ENCODE data around the gene PIK3R5.
"Not testable (repeated sequence)": the region's sequence is repeated elsewhere in the genome, so short reads cannot be mapped to it uniquely, and the experiment has no call there.

Gene PIK3R5, protein sequence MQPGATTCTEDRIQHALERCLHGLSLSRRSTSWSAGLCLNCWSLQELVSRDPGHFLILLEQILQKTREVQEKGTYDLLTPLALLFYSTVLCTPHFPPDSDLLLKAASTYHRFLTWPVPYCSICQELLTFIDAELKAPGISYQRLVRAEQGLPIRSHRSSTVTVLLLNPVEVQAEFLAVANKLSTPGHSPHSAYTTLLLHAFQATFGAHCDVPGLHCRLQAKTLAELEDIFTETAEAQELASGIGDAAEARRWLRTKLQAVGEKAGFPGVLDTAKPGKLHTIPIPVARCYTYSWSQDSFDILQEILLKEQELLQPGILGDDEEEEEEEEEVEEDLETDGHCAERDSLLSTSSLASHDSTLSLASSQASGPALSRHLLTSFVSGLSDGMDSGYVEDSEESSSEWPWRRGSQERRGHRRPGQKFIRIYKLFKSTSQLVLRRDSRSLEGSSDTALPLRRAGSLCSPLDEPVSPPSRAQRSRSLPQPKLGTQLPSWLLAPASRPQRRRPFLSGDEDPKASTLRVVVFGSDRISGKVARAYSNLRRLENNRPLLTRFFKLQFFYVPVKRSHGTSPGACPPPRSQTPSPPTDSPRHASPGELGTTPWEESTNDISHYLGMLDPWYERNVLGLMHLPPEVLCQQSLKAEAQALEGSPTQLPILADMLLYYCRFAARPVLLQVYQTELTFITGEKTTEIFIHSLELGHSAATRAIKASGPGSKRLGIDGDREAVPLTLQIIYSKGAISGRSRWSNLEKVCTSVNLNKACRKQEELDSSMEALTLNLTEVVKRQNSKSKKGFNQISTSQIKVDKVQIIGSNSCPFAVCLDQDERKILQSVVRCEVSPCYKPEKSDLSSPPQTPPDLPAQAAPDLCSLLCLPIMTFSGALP

DNA sequence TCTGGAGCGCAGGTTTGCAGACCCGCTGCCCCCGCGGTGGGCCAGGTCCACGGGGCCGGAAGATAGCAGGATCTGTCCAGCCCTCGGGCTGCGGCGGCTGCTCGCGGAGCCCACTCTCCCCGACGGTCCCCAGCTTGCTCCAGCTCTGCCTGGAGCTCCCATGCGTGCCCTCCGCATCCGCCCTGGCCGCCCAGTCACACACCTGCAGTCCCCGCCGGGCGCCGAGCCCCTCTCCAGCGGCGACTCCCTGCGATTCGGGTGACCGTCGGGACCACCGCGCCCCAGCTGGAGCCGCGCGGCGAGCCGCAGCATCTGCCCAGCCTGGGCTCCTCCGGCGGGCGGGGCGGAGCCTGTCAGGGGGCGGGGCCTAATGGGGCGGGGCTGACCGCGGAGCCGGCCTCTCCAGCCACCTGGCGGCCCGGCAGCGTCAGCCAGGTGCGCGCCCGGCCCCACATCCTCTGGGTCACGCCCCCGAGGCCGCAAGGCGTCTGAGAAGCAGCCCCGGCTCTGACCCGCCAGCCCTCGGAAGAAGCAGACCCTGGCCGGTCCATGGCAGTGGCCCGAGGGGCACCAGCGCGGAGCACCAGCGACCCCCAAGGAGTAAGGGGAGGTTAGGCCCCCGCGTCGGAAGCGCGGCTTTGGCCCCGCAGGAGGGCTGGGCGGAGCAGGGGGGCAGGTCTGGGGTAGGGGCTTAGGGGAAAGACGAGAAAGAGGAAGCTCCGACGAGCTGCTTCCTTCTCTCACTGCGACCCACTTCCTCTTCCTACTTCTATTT lies at the start of gene PIK3R5:
Gene PIK3R5, minus strand, starts transcription at position 314 of the 775 bp plus-strand sequence. CDS start 54,213 bp downstream, outside the sequence.
- no peak for DNase-seq (ENCODE audit: low spot score)

DNA sequence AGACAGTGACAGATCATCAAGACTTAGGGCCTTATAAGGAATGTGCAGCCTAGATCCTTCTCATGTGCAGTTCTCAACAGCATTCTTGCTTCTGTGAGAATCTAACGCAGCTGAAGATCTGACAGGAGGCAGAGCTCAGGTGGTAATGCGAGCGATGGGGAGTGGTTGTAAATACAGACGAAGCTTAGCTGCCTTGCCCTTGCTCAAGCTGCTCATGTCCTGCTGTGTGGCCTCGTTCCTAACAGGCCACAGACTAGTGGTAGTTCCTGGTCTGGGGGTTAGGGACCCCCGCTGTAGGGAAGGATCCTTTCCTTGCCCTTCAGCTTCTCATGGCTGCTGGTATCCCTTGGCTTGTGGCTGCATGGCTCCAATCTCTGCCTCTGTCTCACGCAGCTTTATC lies 45.5 kb upstream of the PIK3R5 start:
- DNase-seq (ENCODE audit: low spot score) = no peak

DNA sequence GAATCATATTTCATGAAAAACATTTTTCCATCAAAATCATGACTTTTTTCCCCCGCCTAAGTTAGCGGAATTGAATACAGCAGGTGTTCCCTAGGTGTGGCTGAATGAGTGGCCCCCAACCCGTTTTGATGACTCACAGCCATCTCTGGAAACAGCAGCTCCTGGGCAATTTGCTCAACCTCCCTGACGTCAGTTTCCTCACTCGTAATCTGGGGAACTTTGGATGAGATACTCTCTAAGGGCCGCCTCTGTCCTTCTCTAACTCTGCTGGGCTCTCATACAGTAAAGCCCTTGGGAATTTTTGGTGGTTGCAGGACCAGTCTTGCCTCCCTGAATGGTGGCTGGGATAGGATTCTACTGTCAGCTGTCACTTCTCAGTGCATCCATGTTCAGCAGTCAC lies 44.2 kb upstream of the PIK3R5 start:
- no peak for DNase-seq (ENCODE audit: low spot score)

DNA sequence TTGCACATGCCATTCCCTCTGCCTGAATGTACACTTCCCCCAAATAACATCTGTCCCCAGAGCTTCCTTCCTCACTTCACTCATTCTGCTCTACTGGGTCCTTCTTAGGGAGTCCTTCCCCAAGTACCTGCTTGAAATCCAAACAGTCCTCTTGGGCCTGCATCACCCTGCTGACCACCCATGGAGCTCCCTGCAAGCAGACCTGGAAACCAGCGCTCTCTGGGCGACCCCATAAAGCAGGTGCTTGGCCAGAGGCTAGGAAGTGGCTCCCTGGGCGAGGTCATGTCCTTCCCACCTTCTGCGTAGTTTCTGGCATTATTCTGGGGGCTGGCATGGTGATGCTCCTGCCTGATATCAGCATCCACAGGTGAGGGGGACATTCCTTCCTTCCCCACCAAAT lies 43.6 kb upstream of the PIK3R5 start:
- no peak for DNase-seq (ENCODE audit: low spot score)

DNA sequence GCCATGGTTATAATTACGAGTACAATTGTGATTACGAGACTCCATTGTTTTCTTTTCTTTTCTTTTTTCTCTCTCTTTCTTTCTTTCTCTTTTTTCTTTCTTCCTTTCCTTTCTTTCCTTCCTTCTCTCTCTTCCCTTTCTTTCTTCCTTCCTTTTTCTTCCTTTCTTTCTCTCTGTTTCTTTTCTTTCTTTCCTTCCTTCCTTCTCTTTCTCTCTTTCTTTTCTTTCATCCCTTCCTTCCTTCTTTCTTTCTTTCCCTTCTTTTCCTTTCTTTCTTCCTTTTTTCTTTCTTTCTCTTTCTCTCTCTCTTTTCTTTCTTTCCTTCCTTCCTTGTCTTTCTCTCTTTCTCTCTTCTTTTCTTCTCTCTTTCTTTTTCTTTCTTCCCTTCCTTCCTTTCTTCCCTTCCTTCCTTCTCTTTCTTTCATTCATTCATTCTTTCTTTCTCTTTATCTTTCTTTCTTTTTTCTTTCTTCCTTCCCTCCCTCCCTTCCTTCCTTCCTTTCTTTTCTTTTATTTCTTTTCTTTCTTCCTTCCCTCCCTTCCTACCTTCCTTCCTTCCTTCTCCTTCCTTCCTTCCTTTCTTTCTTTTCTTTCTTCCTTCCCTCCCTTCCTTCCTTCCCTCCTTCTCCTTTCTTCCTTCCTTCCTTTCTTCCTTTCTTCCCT lies 41.7 kb upstream of the PIK3R5 start:
- no peak for DNase-seq (ENCODE audit: low spot score)

DNA sequence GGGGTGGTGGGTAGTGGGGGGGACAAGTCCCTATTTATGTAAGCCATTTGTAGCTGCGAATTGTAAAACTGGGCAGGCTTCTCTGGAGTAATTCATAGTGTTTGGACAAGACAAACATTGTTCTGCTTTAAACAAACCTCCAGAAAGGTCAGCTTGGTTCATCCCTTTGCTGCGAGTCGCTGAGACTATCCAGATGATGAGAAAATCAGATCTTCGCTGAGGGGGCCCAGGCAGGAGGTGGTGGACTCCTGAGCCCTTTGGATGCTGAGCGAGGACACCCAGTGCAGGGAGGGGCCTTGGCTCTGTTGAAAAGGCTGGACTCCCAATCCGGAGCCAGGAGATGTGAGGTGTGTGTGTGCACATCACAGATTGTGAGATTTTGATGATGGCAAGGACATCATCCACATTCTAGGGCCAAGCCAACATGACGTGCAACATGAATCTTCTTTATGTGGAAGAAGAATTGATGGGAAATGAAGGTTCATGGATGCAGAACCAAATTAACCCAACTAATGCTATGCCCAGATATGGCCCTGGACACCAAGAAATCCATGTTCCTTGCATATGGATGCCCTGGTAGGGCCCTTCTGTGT lies 40.8 kb upstream of the PIK3R5 start:
- DNase-seq (ENCODE audit: low spot score) = no peak

DNA sequence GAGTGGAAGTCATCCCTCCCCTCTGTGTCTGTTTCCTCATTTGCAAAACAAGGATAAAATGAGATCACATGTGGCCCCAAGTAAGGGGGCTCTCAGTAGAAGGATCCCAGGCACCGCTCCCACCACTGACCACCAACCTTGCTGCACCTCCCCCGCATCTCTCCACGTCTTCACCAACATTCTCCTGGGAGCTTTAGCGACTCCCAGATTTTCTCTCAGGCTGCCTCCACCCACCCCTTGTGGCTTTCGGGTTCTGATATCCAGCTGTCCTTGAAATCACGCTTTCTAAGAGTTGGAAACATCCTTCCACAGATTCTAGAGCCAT lies 39.4 kb upstream of the PIK3R5 start:
- no peak for DNase-seq (ENCODE audit: low spot score)

DNA sequence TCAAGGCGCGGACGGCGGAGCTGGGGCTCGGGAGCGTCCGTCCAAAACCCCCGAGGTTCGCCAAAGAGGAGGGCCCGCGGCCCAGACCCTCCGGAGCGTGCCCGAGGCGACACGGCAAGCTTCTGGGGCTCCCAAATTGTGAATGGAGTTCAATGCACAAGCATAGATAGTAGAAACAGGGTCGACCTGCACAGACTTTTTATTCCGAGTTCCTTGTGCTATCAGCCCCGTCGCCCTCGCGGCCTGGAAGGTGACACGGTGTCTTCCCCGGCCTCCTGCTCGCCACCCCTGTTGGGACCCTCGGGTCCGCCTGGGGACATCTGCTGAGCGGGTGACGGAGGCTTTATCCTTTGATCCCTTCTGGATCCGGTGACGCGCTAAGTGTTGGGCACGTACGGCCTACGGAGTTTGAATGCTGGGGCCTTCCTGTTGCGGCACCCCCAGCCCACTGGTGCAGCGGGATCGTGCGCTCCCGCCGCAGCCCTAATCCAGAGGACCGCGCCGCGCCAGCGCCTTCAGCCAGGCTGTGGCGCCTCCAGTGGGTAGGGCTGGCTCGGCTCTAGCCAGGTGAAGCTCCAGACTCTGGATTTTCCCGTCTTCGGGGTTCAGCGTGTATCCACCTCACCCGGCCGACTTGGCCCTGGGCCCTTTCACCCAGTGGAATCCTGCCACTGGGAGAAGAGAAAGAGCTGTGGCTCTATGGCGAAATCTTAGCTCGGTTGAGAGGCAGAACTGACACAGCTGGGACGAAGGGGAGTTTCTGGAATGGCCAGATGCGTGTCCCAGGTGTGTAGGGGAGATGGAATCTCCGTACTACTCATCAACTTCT lies 38.8 kb upstream of the PIK3R5 start:
- no peak for DNase-seq (ENCODE audit: low spot score)

DNA sequence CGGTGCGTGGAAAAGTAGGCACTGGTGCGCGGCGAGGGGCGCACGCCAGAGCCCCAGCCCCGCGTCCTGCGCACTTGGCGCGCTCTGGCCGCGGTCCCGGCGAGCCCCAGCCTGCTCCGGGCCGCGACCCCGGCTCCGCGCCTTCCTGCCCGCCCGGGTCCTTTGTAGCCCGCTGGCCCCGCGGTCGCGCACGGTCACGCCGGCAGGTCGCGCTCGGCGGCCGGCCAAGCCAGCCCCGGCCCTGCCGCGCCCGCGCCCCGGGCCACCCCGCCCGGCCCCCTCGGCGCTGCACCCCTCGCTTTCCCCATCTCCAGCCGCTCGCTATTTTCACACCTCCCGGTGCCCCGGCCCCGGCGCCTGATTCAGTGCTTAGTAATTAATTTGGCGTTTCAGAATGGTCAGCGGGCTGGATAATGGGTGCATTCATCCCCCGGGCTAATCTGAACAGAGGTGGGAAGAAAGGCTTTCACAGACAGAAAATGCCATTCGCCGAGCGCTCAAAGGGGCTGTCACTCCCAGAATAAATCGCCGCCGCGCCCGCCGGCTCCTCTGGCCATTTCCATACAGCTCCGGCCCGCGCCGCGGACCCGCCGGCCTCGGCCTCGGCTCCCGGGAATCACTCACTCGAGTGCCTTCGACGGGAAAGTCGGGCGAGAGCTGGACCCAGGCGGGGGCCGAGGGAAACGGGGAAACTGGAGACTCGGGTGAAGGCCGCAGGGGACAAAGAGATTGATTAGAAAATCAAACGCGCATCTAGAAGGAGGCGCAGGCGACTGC lies 38.0 kb upstream of the PIK3R5 start:
- DNase-seq (ENCODE audit: low spot score) = peak; percentile 54

DNA sequence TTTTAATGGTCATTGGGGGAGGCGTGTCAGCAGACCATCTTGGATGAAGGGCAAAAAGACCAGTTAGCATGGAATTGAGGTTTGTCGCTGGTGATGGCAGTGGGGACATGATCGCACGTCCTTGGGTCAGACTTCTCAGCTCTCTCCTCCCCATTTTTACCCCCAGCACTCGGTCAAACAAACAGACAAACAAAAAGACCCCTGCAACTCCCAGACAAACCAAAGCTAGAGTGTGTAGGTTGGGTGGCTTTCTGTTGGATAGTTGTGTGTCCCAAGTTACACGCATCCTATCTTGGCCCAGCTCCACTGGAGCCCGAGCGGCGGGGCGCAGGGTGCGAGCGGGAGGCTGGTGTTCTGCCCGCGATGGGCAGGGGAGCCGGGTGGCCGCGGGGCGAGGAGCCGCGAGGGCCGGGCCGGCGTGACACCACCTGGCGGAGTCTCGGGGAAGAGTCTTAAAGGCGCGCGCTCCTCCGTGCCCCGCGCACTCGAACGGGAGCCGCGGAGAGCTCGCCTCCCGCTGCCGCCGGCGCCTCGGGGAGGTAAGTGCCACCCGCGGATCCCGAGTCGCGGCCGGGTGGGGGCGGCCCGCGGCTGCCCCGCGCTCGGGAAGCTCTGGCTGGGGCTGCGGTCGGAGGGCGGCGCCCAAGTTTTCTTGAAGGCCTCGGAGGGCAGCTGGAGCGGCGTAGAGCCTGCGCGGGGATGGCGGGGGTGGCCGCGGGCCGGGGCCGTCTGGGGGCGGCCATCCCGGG lies 37.3 kb upstream of the PIK3R5 start:
- DNase-seq (ENCODE audit: low spot score) = no peak

DNA sequence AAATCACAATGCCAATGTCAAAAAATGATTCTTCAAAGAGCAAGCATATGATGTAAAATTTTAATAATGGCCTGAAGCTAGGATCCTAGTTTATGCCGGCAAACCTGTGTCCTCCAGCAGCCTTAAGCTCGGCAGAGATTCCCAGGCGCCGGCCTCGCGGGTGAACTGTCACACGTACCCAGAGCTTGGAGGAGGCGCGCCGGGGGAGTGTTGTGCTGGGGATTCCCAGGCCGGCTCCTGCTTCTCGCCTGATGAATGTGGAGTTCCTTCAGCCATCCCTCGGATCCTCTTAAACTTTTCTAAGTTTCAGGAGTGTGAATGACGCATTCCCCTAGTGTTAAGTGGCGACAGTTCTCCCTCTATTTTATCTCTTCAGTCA lies 36.7 kb upstream of the PIK3R5 start:
- no peak for DNase-seq (ENCODE audit: low spot score)

DNA sequence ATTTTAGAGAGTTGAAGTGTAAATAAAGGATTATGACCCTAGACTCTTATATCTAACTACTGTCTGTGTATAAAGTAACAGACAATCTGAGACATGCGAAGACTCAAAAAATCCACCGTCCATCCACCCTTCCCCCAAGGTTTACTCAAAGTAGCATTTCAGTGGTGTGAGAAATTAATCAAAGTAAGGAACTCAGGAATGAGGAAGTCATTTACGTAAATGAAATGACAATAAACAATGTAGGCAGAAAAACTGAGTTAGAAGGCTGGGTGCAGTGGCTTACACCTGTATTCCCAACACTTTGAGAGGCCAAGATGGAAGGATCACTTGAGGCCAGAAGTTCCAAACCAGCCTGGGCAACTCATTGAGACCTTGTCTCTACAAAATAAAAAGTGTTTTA lies 36.1 kb upstream of the PIK3R5 start:
- no peak for DNase-seq (ENCODE audit: low spot score)

DNA sequence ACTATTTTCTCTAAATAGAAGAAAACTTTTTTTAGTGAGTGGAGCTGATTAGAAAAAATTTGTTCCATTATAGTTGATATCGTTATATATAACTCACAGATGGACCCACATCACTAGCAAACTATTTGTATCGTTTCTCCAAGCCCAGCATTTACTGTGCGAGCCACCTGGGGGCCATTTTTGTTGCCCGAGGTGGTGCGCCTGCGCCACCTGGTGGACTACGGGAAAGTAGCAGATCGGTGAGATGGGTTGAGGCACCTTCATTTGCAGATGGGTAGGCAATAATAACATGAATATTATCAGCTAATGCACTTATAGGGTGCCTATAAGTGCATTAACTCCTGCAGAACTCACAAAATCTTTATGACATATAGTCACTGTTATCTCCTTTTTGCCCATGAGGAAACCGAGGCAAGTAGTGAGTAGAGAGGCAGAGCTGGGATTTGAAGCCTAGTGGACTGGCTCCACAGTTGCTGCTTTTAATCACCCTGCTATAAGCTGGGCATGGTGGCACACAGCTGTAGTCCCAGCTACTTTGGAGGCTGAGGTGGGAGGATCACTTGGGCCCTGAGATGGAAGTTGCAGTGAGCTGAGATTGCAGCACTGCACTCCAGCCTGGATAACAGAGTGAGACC lies 32.6 kb upstream of the PIK3R5 start:
- DNase-seq (ENCODE audit: low spot score) = peak; percentile 82

DNA sequence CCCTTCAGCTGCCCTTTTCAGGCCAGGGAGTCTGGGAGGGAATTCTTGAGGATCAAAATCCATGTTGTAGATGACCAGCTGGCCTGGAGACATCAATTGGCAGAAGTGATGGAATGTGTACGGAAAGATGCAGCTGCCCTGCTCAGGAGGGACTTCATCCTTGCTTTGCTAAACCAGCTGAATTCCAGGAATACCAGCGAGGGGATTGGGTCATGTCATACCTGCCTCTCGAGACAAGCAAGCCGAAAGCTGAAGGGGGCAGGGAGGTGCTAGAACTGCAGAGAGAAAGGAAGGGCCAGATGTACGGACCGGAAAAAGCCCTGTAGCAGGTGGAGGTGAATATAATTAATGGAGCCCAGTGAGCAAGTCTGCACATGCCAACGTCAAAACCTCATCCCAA lies 30.2 kb upstream of the PIK3R5 start:
- no peak for DNase-seq (ENCODE audit: low spot score)

DNA sequence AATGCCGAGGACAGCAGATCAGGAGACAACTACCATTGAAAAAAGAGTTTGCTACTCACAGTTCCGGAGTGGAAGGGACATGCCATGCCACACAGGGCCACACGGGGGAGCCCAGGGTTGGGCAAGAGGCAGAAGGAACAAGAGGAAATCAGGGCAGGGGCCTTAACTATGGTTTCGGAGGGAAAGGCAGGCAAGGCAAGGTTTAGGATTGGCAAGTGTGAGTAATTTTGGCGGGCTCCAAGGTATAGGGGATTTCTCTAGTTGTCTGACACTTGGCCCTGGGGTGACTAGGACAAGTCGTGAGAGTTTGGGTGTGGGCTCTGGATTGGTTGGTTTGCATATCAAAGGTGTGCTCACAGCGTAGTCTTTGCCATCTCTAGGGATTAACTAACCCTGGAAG lies 28.8 kb upstream of the PIK3R5 start:
- peak; percentile 54 for DNase-seq (ENCODE audit: low spot score)

DNA sequence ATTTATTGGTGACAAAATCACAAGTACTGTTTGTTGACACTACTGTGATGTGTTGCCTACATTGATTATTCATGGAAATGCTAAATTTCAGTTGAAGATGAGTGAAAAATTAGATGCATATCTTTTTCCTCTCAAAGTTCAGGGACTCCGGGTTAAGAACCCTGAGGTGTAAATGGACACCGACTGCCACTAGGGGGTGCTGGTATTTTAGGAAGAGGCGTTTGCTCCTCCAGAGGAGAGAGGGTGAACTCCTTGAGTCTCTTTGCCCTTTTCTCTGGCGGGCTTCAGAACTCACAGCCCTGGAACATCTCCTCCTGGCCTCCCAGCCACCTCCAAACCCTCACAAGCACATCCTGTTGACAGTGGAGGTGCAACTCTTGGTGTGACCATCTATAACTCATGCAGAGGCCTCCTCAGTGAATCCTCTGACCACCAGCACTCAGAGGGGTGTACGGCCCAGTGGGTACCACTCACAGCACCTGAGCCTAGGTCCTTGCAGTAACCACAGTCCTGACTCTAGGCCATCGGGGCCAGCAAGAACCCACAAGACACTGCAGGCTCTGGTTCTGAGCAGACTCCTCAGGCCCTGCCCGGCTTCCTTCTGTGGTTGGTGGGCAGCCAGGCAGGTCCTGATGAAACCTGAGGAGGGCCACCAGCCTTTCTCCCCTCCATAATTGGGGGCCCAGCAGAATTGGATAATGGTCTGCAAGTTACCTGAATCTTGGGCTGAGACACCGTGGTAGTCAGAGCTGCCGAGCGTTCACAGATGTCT lies 26.2 kb upstream of the PIK3R5 start:
- DNase-seq (ENCODE audit: low spot score) = peak; percentile 38

DNA sequence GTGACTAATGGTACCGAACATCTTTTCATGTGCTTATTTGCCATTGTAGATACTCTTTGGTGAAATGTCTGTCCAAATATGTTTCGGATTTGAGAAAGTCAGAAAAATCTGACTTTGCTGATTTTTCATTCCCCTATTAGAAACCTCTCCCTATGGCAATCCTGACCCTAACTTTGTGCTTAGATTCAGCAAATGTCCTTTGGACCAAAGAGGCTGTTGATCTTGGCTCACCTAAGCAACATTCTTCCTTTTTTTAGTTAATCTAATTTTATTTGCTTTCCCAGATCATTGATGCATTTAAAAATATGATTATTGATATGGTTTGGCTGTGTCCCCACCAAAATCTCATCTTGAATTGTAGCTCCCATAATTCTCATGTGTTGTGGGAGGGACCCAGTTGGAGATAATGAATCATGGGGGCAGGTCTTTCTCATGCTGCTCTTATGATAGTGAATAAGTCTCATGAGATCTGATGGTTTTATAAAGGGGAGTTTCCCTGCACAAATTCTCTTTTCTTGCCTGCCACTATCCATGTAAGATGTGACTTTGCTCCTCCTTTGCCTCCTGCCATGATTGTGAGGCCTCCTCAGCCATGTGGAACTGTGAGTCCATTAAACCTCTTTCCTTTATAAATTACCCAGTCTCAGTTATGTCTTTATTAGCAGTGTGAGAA lies 22.9 kb upstream of the PIK3R5 start:
- not testable (repeated sequence) for DNase-seq (ENCODE audit: low spot score)
